HG03378 (cell line): Measurements from ENCODE around the gene PRR7.

Source experiments
- ATAC-seq: cut with Tn5 transposase; IDR thresholded peaks from one replicate; pipeline ENCODE4 v1.9.1; 2021; ENCODE audit warnings: mild to moderate bottlenecking, moderate library complexity; ENCODE audit not compliant: unreplicated experiment

PRR7 gene

DNA sequence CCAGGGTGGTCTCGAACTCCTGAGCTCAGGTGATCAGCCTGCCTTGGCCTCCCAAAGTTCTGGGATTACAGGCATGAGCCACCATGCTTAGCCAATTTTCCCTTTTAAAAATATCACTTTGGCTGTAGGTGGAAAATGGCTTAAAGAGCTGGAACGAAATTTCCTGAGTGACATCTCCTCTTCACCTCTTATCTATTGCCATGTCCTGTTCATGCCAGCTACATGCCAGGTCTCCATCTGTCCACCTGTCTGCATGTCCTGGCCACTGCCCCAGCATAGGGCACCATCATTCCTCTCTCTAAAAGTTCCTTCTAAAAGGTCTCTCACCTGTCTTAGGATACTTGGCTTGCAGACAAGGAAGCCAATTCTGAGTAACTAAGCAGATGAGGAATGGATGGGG is 22.9 kb upstream of the PRR7 start:
- ATAC-seq: no peak

DNA sequence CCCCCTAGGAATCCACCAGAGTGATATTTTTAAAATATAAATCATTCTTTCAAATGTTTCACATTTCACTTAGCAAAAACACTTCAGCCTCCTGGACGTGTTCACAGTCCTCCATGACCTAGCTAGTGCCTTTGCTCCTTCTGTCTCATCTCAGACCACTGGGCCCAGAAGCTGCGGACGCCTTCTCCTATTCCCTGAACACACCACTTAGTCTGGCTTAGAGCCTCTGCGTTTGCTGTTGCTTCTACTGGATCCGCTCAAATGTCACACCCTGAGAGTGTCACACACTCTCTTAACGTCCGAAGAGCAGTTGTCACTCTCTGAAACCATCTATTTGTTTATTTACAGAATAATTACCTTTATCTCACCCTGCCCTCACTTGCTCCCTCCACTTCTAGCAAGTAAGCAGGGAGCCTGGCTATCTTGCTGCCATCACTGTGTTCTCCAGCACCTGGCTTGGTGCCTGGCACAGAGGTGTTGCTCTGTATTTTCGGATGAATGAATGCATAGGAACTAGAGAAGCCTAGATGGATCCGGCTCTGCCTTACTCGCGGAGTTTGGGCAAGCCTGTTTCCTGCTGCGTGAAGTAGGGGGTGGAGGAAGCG is 21.3 kb upstream of the PRR7 start:
- no peak for ATAC-seq

DNA sequence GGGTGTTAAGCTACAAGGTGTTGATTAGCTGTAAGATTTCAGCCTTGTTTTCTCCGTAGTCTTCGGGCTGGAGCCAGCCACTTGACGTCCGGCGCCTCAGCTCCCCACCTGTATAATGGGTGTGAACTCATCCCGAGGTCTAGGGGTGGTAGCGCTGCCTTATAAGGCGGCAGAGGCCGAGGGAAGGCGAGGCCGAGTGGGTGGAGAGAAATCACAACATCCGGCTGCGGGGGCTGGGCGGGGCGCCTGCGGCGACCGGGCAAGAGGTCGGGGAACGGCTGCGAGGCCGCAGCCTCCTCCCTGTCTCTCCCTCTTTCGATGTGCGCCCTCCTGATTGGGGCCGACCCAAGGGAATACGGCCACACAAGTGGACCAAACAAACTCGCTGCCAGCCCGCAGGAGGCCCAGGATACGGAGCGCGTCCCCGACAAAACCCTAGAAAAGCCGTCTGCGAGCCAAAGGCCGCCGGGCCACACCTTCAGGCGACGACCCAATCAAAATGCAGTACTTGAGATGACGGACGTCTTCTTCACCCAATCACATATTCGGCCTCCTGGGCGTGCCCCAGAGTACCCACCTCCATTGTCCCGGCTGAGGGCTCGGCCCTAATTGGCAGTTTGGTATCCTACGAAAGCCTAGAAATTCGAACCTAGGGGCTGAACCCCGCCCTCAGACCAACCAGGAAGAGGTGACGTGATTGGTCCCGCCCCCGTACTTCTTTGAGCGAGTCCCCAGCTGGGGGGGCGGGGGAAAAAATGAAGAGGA is 20.6 kb upstream of the PRR7 start:
- ATAC-seq: peak; percentile 82

DNA sequence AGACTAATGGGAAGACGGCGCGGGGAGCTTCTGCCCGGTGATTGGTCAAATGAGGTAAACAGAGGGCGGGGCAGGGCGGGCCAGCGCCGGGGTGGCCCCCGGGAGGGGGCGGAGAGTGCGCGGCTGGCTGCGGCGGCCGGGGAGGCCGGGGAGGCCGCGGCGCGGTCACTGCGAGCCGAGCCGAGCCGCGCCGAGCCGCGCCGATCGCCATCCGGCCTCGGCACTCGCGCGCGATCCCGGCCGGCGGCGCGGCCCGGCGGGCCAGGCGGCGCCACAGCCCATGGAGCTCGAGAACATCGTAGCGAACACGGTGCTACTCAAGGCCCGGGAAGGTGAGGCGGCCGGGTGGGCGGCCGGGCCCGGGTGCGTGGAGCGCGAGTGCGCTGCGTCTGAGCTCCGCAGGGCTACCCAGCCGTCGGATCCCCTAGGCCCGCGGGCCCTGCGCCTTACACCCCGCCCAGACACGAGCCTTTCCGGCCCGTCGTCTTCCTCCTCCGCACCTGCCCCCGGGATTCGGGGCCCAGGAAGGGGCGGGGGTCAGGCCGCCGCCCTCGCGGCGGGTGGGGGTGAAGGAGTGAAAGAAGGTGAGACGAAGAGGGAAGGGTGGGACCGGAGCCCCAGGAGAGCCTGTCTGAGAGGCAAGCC is 19.9 kb upstream of the PRR7 start, which contains the start of gene GRK6:
Gene GRK6, plus strand, starts transcription at position 111 of the 645 bp plus-strand sequence. Its CDS starts 170 bp downstream, at position 281.
- ATAC-seq: no peak

DNA sequence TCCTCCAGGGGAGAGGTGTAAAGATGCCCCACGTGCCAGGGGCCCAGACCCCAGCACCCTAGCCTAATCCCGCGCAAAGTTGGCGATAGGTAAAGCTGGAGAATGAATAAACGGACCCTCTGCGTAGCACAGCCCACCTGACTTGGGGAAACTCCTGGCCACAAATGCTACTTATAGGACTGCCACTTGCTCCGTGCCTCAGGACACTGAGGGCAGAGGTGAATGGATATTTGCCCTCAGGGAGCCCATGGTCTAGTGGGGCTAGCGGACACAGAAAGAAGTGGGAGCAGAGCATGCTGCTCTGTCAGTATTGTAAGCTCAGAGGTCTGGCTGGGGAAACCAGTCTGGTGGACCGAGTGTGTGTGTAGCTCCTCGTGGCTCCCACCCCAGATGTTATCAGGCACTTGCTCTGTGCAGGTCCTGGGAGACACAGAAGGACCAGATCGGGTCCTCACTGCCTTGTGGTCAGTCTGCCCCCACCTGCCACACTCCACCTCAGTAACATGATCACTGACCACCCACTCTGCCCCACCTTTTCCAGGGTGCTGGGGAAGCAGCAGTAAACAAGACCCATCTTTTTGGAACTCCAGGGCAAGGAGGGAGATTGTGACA is 19.3 kb upstream of the PRR7 start:
- ATAC-seq: no peak

DNA sequence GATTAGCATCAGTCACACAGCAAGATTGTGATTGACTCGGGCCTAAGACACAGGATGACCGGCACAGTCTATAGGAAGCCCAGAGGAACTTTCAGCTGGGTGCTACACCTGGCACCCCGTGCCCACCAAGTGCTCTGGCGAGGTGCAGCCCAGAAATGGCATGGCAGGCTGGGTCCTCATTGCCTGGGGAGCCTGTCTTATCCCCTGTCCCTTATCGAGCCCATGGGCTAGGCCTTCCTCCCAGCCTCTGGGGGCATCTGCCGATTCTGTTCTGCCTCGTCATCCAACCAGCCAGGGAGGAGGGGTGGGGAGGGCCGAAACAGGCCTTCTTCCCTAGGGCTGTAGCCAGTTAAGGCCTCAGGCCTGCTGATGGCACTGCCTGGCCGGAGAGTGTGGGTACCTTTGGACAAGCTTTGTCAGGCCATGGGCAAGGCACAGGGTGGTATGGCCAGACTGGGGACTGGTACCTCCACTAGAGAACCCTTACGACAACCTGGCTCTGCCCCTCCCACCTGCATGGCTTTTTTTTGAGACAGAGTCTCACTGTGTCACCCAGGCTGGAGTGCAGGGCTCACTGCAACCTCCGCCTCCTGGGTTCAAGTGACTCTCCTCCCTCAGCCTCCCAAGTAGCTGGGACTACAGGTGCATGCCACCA is 18.6 kb upstream of the PRR7 start:
- no peak for ATAC-seq

DNA sequence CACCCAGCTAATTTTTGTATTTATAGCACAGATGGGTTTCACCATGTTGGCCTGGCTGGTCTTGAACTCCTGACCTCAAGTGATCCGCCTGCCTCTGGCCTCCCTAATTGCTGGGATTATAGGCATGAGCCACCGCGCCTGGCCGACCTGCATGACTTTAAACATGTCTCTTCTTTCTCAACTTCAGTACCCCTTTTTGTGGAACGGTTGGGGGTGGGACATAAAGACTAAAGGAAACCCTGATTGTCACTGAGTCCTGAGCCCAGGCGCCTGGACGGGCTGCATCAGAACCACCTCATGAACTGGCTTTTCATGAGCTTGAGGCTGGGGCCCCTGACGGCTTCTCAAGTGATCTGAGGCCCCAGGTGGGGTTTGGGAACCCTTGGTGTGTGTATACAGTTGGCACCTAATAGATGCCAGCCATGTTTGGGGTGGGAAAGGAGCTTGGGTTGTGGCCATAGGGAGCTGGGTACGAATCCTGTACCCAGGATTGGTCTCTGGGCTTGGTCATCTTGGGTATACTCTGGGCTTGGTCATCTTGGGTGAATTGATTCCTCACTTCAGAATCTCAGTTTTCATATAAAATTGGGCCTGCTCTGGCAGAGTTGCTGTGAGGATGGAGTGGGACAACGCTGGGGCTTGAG is 17.9 kb upstream of the PRR7 start:
- no peak for ATAC-seq

DNA sequence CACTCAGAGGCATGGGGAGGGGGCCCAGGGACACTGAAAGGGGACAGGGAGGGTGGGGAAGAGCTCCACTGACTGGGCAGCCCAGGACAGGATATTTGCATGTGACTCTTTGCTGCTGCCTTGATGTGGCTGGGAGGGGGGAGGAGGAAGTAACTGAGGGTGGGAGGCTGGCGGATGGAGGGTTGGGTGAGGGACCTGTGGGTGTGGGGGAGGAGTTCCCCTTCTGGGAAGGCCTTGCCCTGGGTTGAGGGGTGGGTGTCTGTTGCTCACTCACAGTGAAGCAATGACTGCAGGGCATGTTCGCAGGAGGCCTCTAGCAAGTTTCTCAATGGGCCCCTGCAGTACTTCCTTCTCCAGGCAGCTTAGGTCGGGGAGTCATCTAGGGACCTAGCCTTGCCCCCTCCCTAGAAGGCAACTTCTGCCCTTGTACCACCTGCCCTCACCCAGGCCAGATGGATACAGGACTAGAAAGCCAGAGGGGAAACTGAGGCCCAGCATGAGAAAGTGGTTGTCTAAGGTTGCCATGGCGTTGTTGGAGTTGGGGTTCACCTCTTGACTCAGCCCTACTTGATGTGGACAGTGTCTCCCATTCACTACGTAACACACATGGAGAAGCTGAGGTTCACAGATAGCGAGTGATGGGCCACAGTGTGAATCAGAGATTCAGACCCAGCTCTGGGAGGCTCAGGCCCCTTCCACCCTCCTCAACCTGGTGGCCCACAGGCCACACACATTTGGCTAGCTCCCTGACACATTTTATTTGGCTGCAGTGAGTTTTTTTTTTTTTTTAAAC is 17.2 kb upstream of the PRR7 start:
- no peak for ATAC-seq

DNA sequence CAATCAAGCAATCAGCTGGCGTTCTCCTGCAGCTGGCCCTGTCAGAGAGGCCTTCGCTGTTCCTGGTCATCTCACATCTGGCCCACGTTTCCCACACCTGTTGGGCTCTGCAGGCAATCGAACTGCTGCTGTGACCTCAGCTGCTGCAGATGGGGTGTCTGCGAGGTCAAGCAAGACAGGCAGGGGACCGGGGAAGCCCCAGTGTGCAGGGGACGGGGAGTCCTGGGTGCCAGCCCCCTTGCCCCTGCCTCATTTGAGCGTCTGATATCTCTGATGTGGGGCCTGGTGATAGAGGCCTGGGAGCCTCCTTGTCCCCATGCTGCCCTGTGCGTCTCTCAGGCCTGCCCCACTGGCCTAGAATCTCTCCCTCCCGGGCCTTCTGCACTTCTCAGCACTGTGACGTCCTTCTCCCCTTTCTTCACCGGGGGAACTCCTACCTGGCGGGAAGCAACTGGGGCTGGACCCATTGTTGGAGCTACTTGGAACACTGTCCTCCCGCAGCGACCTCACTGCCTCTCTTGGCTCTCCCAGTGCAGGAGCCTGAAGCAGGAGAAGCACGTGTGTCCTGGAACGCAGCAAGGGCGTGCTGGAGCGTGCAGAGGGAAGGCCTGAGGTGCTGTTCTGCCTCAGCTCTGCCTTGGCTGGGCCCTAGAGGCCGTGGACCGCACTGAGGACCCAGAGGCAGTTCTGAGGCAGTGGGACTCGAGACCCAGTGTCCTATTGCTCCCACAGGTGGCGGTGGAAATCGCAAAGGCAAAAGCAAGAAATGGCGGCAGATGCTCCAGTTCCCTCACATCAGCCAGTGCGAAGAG is 16.3 kb upstream of the PRR7 start:
- no peak for ATAC-seq

DNA sequence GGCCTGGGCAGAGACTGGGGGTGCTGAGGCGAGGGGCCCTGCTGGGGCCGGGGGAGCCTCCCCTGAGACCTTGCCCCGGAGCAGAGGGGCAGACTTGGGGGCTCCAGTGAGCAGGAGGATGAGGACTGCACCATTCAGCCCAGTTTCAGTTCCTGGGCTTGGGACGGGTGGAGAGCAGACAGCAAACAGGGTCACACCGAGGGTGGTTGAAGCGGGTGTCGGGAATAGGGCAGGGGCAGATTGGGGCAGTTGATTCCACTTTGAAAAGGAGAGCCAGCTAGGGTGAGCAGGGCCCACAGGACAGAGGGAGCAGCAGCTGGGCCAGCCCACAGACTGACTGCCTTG is 15.7 kb upstream of the PRR7 start:
- ATAC-seq: no peak

DNA sequence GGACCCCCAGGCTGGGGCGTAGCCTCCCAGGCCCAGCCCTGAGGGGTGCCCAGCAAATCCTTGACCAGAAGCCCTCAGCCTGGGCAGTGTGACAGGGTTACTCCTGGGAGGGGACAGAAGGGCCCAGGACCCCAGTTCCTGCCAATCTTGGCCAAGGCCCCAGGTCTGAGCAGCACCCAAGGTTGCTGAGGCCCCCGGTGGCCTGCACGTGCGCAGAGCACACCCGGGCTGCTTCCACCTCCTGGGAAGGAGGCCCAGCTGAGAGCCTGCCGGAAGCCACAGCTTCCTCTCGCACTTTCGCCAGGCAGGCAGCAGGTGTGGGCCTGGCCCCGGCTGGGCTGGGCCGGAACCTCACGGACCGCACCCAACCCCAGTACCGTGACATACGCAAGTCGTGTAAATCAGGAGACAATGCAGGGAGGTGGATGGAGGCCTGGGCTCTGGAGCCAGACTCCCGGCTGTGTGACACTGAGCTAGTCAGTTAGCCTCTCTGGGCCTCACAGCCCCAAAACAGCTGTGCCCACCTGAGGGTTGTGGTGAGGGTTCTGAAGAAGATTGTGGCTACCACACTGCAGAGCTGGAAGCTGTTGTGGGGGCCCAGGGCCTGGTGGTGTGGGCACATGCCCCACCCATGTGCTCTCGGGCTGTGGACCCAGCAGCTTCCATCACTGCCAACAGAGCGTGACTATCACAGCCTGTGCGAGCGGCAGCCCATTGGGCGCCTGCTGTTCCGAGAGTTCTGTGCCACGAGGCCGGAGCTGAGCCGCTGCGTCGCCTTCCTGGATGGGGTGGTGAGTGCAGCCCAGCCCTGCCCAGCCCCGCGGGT is 15.1 kb upstream of the PRR7 start:
- ATAC-seq: peak; percentile 38

DNA sequence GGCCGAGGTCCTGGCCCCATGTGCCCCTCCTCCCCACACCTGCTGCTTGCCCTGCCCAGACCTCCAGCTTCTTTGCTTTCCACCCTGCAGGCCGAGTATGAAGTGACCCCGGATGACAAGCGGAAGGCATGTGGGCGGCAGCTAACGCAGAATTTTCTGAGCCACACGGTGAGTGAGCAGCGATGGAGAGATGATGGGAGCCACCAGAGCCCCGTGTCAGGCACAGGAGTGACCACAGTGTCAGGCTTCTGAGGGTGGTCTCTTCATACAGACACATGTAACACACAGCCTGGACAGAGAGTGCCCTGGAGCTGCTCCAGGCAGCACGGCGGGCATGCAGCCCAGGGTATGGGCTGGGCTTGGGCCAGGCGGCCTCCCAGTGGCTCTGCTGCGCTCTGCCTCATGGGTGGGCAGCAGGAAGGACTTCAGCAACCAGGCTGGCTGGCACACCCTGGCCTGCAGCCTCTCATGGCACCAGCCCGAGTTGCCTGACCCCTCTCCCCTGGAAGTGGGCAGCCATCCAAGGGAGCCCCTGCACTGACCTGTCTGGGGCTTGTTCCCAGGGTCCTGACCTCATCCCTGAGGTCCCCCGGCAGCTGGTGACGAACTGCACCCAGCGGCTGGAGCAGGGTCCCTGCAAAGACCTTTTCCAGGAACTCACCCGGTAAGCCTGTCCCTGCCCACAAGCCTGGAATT is 14.3 kb upstream of the PRR7 start:
- peak; percentile 2 for ATAC-seq

DNA sequence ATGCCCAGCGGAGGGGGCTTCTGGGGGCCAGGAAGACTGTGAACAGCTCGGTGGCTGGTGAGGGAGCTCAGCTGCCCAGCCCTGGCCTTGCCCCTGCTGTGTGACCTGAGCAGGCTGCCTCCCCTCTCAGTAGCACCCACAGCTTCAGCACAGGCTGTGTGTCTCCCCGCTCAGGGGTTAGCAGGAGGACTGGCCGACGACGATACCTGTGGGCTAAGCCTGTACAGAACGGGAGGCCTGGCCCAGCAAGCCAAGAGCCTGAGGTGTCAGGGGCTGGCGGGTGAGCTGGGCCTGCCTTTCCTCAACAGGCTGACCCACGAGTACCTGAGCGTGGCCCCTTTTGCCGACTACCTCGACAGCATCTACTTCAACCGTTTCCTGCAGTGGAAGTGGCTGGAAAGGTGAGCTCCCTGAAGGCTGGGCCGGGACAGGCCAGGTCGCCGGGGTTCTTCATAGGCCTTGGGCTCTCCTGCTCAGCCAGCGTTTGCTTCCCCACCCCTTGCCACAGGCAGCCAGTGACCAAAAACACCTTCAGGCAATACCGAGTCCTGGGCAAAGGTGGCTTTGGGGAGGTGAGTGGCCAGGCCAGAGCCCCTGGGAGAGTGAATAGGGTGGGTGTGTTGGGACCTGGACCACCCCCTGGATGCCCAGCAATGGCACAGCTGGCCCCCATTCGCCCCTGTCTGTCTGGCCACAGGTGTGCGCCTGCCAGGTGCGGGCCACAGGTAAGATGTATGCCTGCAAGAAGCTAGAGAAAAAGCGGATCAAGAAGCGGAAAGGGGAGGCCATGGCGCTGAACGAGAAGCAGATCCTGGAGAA is 13.6 kb upstream of the PRR7 start:
- no peak for ATAC-seq

DNA sequence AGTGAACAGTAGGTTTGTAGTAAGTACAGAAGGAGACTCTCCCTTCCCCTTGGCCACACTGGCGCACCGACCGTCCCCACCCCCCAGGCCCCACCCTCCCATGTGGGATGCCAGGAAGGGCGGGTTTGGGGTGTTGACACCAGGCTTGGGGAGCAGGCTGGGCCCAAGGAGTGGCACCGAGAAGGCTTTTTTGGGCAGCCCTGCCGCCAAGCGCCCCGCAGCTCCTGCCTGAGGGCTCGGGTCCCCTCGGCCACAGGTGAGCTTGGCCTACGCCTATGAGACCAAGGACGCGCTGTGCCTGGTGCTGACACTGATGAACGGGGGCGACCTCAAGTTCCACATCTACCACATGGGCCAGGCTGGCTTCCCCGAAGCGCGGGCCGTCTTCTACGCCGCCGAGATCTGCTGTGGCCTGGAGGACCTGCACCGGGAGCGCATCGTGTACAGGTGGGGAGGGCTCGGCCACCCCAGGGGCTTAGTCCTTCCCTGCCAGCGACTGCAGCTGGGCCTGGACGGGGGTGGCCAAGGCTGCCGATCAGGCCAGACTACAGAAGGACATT is 12.9 kb upstream of the PRR7 start:
- no peak for ATAC-seq

DNA sequence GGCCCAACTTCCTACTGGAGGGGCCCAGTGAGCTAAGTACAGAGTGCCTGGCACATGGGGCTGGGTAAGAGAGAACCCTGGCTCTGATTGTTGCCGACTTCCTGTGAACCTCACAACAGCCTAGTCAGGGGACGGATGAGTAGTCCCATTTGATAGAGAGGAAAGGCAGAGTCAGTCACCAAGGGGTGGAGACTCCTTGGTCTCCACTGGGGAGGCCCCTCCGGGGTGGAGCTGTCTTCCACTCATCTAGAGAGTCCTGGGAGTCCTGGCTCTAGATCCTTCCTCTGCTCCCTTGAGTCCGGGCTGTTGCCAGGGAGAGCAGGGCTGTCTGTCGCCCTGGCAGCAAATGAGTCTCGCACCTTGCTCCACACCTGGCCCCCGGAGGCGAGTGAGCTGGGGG is 12.2 kb upstream of the PRR7 start:
- no peak for ATAC-seq

DNA sequence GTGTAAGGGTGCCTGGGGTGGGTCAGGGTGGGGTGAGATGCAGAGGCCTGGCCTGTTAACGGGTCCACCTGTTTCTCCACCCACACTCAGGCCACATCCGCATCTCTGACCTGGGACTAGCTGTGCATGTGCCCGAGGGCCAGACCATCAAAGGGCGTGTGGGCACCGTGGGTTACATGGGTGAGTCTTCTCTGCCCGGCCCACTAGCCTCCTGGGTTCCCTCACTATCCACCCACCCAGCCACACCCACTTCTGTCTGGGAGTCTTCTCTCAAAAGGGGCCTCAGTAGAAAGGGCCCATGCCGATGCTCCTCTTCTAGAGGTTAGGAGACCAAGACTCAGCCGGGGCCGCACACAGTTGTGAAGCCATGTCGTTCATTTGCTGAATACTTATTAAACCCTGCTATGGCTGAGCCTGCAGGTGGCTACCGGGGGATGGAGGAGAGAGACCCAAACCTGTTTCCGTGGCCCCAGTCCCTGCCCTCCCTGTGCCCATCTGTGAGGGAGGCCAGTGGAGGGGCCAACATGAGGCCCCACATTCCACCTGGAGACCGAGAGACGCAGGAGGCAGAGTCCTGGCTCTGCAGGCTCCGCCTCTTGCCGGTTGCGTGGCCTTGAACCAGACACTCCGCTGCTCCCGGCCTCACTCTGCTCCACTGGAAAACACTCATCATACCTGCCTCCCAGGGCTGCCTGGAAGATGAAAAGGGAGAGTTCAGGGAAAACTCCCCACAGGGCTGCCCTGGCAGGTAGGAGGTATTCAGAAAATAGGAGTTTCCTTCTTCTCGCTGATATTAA is 11.5 kb upstream of the PRR7 start:
- no peak for ATAC-seq
